Naive thymus-derived CD4-positive, alpha-beta T cell (primary cell): ENCODE measurements around the gene VDR. TPM values are rescaled to one million over a fixed set of nuclear protein-coding genes. Genes with fewer than 3 reads are reported as not detected.

ENCODE experiments used
- ATAC-seq: fragments of 150-1000 bp; cut with Tn5 transposase; 2 replicates; pipeline ENCODE4 v1.10.0; 2021; ENCODE audit warnings: mild to moderate bottlenecking, moderate library complexity
- CTCF ChIA-PET: fragments of 350-600 bp; sonication (Branson Sonifier 250); formaldehyde crosslinking; loops from one replicate; lab custom pipeline; 2021; ENCODE audit warnings: antibody characterized with exemption; lab: Charles Lee
- POLR2A ChIA-PET: fragments of 350-600 bp; sonication (Branson Sonifier 250); formaldehyde crosslinking; loops from one replicate; lab custom pipeline; 2021; ENCODE audit warnings: antibody characterized with exemption, inconsistent platforms; lab: Charles Lee
- DNase-seq, 9 donors: peaks; one replicate each; pipeline versions ENCODE4 v3.0.0 to v3.0.0-alpha.2; 2020 to 2022; ENCODE audit warnings: mixed read lengths in 1 of 9
- H3K27ac ChIP-seq: one replicate; pipeline ENCODE4 v1.7.0; 2013; ENCODE audit warnings: mild to moderate bottlenecking, low read depth, low read length, moderate library complexity
- H3K27me3 ChIP-seq, 2 donors: one replicate each; pipeline ENCODE4 v1.7.0; 2013; ENCODE audit warnings: low read length in 2 of 2, mild to moderate bottlenecking in 2 of 2, moderate library complexity in 2 of 2; ENCODE audit not compliant: control insufficient read depth in 2 of 2, insufficient read depth in 2 of 2
- H3K36me3 ChIP-seq, 3 experiments: 1 replicate in 2 of 3; 2 replicates in 1 of 3; pipeline ENCODE4 v1.7.0; 2013; ENCODE audit warnings: low read length in 3 of 3, mild to moderate bottlenecking in 3 of 3, moderate library complexity in 1 of 3; ENCODE audit not compliant: insufficient read depth in 3 of 3, control insufficient read depth in 2 of 3
- H3K4me1 ChIP-seq, 2 donors: one replicate each; pipeline ENCODE4 v1.7.0; 2013; ENCODE audit warnings: low read length in 2 of 2, mild to moderate bottlenecking in 2 of 2, moderate library complexity in 1 of 2; ENCODE audit not compliant: control insufficient read depth in 2 of 2, insufficient read depth in 2 of 2
- H3K4me3 ChIP-seq: 2 replicates; pipeline ENCODE4 v1.7.0; 2013; ENCODE audit warnings: mild to moderate bottlenecking, low read length
- H3K9me3 ChIP-seq, 3 experiments: 1 replicate in 2 of 3; 2 replicates in 1 of 3; pipeline ENCODE4 v1.7.0; 2013; ENCODE audit warnings: low read length in 3 of 3; ENCODE audit not compliant: control insufficient read depth in 2 of 3
- H3K27ac Mint-ChIP-seq, 9 donors: one replicate each; pipeline ENCODE4 v1.8.0; 2020 to 2022; ENCODE audit warnings: mixed read lengths in 9 of 9, mild to moderate bottlenecking in 8 of 9, moderate library complexity in 5 of 9, inconsistent platforms in 2 of 9
- H3K27me3 Mint-ChIP-seq, 5 donors: one replicate each; pipeline ENCODE4 v1.8.0; 2021 to 2022; ENCODE audit warnings: mixed read lengths in 5 of 5, mild to moderate bottlenecking in 1 of 5
- H3K36me3 Mint-ChIP-seq, 5 donors: one replicate each; pipeline ENCODE4 v1.8.0; 2020 to 2022; ENCODE audit warnings: mixed read lengths in 5 of 5, mild to moderate bottlenecking in 3 of 5, inconsistent platforms in 1 of 5
- H3K4me1 Mint-ChIP-seq, 7 donors: one replicate each; pipeline ENCODE4 v1.8.0; 2020 to 2022; ENCODE audit warnings: mixed read lengths in 7 of 7, mild to moderate bottlenecking in 3 of 7, inconsistent platforms in 1 of 7
- H3K4me3 Mint-ChIP-seq, 10 donors: one replicate each; pipeline ENCODE4 v1.8.0; 2020 to 2022; ENCODE audit warnings: mild to moderate bottlenecking in 10 of 10, mixed read lengths in 10 of 10, moderate library complexity in 6 of 10, inconsistent platforms in 2 of 10
- H3K9me3 Mint-ChIP-seq, 11 donors: one replicate each; pipeline ENCODE4 v1.8.0; 2020 to 2022; ENCODE audit warnings: mixed read lengths in 11 of 11, mild to moderate bottlenecking in 4 of 11, inconsistent platforms in 1 of 11, moderate library complexity in 1 of 11
- intact Hi-C, 2 donors: fragments of 100-400 bp; cut with micrococcal nuclease; formaldehyde crosslinking; loops; one replicate each; pipeline ENCODE4 v1.15.1; 2023
- polyA plus RNA-seq, 2 donors: library from polyadenylated mRNA; unstranded; fragments of 300-500 nt; fragmentation: Illumina TruSeq; gene quantifications; one replicate each; pipeline ENCODE4 v1.2.3, GENCODE V29; 2021
- total RNA-seq, 6 experiments: library from RNA in 5 of 6; stranded (reverse) in 5 of 6; gene quantifications; 1 replicate in 5 of 6; 2 replicates in 1 of 6; pipeline ENCODE4 v1.2.3 and lab custom pipeline; 2021 to 2026

The VDR gene
- total and polyA plus RNA-seq, 7 experiments from 2014 or later, result 0.11 to 82.6 (median 2.5) TPM

DNA sequence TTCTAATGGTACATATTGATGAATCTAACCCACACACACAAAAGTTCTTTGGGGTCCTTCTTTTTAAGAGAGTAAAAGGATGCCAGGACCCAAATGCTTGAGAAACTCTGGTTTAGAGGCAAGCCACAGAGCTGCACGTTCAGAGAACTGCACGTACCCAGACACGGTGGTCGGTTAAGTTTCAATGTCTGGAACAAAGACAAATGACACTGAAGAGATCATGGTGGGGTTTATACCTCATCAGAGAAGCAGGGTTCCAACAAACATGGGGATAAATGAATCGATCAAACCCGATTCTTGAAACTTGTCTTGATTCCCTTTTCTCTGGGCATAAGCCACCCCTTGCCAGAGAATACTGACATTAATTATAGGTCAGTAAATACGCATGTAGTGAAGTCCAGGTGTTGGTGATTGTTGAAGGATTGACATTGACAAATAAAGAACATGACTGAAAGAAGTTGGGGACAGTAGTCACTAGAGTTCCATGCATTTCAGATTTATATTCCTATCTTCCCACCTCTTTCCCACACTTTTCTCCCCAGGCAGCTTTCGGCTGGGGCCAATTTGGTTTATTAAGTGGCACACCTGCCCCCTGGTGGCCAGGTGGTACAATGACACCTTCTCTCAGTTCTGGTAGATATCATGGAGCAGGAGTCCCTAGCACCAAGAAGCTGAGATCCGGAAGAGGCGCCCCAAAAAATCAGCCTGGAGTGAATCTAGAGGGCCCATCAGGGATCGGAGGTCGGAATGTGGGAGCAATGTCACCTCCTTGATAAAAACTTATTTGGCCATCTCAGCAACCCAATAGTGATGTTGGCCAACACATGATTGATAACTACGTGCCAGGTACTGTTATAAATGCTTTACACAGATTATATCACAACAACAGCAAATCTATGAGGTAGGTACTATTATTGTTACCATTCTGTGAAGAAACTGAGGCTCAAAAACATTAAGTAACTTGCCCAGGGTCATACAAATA is 67.3 kb downstream of the VDR start:
- no peaks in the 10 kb centered on the region for H3K9me3 ChIP-seq
- ATAC-seq (peak; percentile 68), DNase-seq (peak; percentile 52 to 80 (median 65))
- intact Hi-C loops, result loop anchor here (1.0 to 5.0 kb wide), 18 partner anchors 13 to 328 kb away; partner anchors contain the start of gene SLC48A1 (in 1 of the 2)
- Mint-ChIP-seq H3K27ac (peak overlapping the region in 8 of 9 donors; percentile 35 to 97 (median 76)), H3K9me3 (no peaks in the 10 kb centered on the region), H3K36me3 (peaks cover 0 to 2% (median 0%) of the 10 kb centered on the region in 5 donors), H3K4me3 (no peak overlapping the region), H3K27me3 (no peaks in the 10 kb centered on the region), H3K4me1 (peaks cover 38 to 71% (median 55%) of the 10 kb centered on the region in 7 donors)
- no peak overlapping the region for H3K4me3 ChIP-seq
- H3K4me1 ChIP-seq, result peaks cover 19 to 52% of the 10 kb centered on the region in 2 donors
- H3K27me3 ChIP-seq, result no peaks in the 10 kb centered on the region
- CTCF ChIA-PET, result interaction anchor here (0.7 to 20.1 kb wide), 22 partner anchors 8 to 805 kb away, joined by 3 to 539 read pairs (median 4); partner anchors contain the start of genes HDAC7 and SLC48A1
- POLR2A ChIA-PET, result interaction anchor here (0.6 to 16.4 kb wide), 9 partner anchors 18 to 1011 kb away, joined by 3 to 364 read pairs (median 8); partner anchors contain the start of gene HDAC7
- no peaks in the 10 kb centered on the region for H3K36me3 ChIP-seq
- H3K27ac ChIP-seq, result no peak overlapping the region

DNA sequence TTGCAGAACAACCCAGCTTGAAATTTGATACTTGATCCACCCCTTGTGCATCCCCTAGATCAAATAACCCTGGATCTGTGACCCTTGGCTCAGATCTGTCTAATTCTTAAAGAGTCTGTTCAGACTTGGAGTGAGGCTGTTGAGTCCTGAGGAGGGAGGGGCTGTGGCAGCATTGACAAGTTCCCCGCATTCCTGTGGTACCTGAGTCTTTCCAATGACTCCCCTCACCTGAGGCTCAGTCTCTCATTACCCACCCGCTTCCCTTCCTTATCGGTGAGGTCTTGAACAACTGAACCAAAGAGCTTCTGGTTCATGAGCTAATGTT is 69.0 kb downstream of the VDR start:
- ChIA-PET CTCF (interaction anchor here (0.6 to 20.1 kb wide), 15 partner anchors 11 to 766 kb away, joined by 3 to 539 read pairs (median 5); partner anchors contain the start of genes HDAC7, SLC48A1 and TMEM106C), POLR2A (interaction anchor here (0.6 to 16.4 kb wide), 12 partner anchors 11 to 95 kb away, joined by 3 to 364 read pairs (median 4); partner anchors contain the start of gene HDAC7)
- DNase-seq, result no peak
- H3K27me3 Mint-ChIP-seq, result no peaks in the 10 kb centered on the region
- Histone ChIP-seq H3K4me3 (no peak overlapping the region), H3K36me3 (no peaks in the 10 kb centered on the region), H3K4me1 (peaks cover 23 to 68% of the 10 kb centered on the region in 2 donors), H3K27me3 (no peaks in the 10 kb centered on the region), H3K9me3 (no peaks in the 10 kb centered on the region), H3K27ac (peak overlapping the region; percentile 24)
- peaks cover 52 to 83% (median 71%) of the 10 kb centered on the region in 7 donors for H3K4me1 Mint-ChIP-seq
- intact Hi-C loops, result loop anchor here in 1 of 2 donors (5.0 kb wide), 1 partner anchor 183 kb away; no protein-coding TSS in a partner anchor
- H3K36me3 Mint-ChIP-seq, result no peaks in the 10 kb centered on the region
- H3K4me3 Mint-ChIP-seq, result peak overlapping the region in 2 of 10 donors; percentile 1 to 41
- H3K27ac Mint-ChIP-seq, result peak overlapping the region in 8 of 9 donors; percentile 39 to 97 (median 82)
- no peaks in the 10 kb centered on the region for H3K9me3 Mint-ChIP-seq
- no peak for ATAC-seq

DNA sequence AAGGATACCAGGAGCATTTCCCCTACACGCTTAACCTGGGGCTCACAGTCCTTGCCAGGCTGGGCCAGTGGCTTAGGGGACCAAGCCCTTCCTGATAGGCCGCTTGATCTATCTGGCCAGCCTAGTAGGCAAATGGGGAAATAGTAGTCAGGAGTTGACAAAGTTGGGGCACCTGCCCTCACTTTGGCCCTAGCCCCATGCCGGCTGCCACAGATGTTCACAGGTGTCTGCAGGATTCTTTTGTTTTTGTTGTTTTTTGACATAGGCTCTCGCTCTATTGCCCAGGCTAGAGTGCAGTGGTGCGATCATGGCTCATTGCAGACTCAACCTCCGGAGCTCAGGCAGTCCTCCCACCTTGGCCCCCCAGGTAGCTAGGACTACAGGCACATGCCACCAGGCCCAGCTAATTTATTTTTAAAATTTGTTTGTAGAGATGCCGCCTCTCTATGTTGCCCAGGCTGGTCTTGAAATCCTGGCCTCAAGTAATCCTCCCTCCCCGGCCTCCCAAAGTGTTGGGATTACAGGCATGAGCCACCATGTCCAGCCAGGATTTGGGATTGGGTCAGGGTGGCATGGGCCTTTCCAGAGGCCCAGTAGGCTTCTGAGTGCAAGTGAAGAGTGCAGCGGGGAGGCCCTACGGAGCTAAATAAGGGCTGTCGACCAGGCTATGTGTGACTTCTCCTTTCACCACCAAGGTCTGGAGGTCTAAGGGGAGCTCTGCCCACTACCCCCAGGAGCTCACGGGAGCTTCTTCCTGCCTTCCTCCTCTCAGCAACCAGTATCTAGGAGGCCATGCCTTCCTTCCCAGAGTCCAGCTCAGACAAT is 69.6 kb downstream of the VDR start:
- DNase-seq (no peak), ATAC-seq (no peak)
- H3K27me3 ChIP-seq, result no peaks in the 10 kb centered on the region
- peak overlapping the region; percentile 24 for H3K27ac ChIP-seq
- H3K4me1 ChIP-seq, result peaks cover 23 to 74% of the 10 kb centered on the region in 2 donors
- Mint-ChIP-seq H3K36me3 (peaks cover 0 to 3% (median 0%) of the 10 kb centered on the region in 5 donors), H3K27ac (peak overlapping the region; percentile 39 to 97 (median 90)), H3K4me3 (peak overlapping the region in 5 of 10 donors; percentile 1 to 80 (median 12)), H3K9me3 (no peaks in the 10 kb centered on the region), H3K4me1 (peaks cover 58 to 85% (median 77%) of the 10 kb centered on the region in 7 donors), H3K27me3 (no peaks in the 10 kb centered on the region)
- POLR2A ChIA-PET, result interaction anchor here (0.6 to 16.4 kb wide), 11 partner anchors 11 to 95 kb away, joined by 3 to 364 read pairs (median 4); partner anchors contain the start of gene HDAC7
- CTCF ChIA-PET, result interaction anchor here (1.0 to 20.1 kb wide), 16 partner anchors 10 to 128 kb away, joined by 3 to 539 read pairs (median 5); partner anchors contain the start of genes HDAC7, SLC48A1 and TMEM106C
- no peaks in the 10 kb centered on the region for H3K9me3 ChIP-seq
- H3K36me3 ChIP-seq, result no peaks in the 10 kb centered on the region
- no peak overlapping the region for H3K4me3 ChIP-seq
- intact Hi-C loops, result loop anchor here in 1 of 2 donors (5.0 kb wide), 1 partner anchor 183 kb away; no protein-coding TSS in a partner anchor

DNA sequence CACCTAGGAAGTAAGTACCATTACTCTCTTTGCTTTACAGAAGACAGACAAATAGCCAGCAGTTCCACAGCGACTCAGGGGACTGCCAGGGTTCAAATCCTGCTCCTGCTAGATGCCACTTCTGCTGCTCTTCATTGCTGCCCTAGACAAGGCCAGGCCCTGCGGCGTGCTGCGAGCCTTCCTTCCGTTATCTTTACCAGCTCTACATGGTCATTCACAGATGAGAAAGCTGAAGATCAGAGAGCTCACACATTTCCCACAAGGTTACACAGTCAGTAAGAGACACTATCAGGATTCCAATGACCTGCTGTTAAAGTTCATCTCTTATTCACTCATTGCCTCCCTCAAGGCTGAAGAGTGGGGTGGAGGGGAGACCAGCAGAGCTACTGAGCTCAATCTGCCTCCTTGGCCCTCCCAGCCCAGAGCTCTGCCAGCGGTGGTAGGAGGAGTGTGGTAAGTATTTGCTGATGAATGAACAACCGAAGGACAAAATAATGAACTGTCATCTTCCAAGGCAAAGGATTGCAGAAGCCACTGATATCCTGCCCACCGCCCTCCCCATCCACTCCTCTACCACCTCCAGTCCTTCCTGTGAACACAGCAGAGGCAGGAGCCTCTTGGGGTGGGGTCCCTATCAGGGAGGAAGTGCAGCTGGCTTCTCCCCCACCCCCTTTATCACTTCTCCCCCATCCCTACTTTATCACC is 70.4 kb downstream of the VDR start:
- Mint-ChIP-seq H3K36me3 (peaks cover 0 to 4% (median 0%) of the 10 kb centered on the region in 5 donors), H3K27ac (peak overlapping the region; percentile 83 to 97 (median 92)), H3K4me3 (peak overlapping the region in 9 of 10 donors; percentile 10 to 85 (median 64)), H3K27me3 (no peaks in the 10 kb centered on the region), H3K4me1 (peaks cover 61 to 90% (median 82%) of the 10 kb centered on the region in 7 donors), H3K9me3 (no peaks in the 10 kb centered on the region)
- Histone ChIP-seq H3K36me3 (no peaks in the 10 kb centered on the region), H3K9me3 (no peaks in the 10 kb centered on the region), H3K27me3 (no peaks in the 10 kb centered on the region), H3K4me3 (no peak overlapping the region), H3K4me1 (peaks cover 23 to 82% of the 10 kb centered on the region in 2 donors), H3K27ac (peak overlapping the region; percentile 8)
- ChIA-PET POLR2A (interaction anchor here (1.1 to 16.4 kb wide), 9 partner anchors 9 to 90 kb away, joined by 3 to 364 read pairs (median 5); partner anchors contain the start of gene HDAC7), CTCF (interaction anchor here (0.7 to 20.1 kb wide), 10 partner anchors 10 to 90 kb away, joined by 3 to 539 read pairs (median 8); partner anchors contain the start of genes HDAC7 and SLC48A1)
- DNase-seq (no peak), ATAC-seq (peak; percentile 1)
- intact Hi-C loops, result no loop called here

DNA sequence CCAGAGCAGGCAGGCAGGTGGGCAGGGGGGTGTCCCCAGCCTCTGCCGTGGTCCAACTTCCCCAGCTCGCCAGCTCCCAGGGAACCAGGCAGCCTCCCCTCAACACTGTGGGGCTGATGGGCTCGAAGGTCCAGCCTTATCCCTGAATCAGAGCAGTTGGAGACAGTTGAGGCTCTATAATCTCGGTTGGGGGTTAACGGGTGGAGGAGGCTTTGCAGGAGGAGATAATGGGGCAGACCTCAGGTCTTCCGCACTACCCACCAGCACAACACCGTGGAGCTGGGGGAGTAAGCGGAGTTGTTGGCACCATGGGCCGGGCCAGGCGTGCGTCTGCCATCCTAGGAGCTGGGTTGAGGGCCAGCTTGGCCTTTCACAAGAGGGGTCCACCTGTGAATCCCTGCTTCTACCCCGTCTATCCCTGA is 71.2 kb downstream of the VDR start:
- Histone ChIP-seq H3K4me1 (peaks cover 23 to 89% of the 10 kb centered on the region in 2 donors), H3K27ac (peak overlapping the region; percentile 69), H3K9me3 (no peaks in the 10 kb centered on the region), H3K36me3 (no peaks in the 10 kb centered on the region), H3K27me3 (no peaks in the 10 kb centered on the region), H3K4me3 (peak overlapping the region; percentile 31)
- Mint-ChIP-seq H3K9me3 (no peaks in the 10 kb centered on the region), H3K4me3 (peak overlapping the region; percentile 39 to 85 (median 76)), H3K27ac (peak overlapping the region; percentile 83 to 97 (median 92)), H3K4me1 (peaks cover 67 to 93% (median 89%) of the 10 kb centered on the region in 7 donors), H3K36me3 (peaks cover 0 to 5% (median 0%) of the 10 kb centered on the region in 5 donors), H3K27me3 (no peaks in the 10 kb centered on the region)
- DNase-seq (no peak), ATAC-seq (no peak)
- POLR2A ChIA-PET, result interaction anchor here (0.6 to 16.4 kb wide), 13 partner anchors 9 to 127 kb away, joined by 3 to 364 read pairs (median 5); partner anchors contain the start of genes HDAC7 and SLC48A1
- intact Hi-C loops, result loop anchor here (1.0 kb wide), 5 partner anchors 9 to 25 kb away; partner anchors contain the start of gene HDAC7 (in 1 of the 2)
- CTCF ChIA-PET, result interaction anchor here (0.7 to 20.1 kb wide), 14 partner anchors 9 to 120 kb away, joined by 3 to 539 read pairs (median 7); partner anchors contain the start of genes HDAC7 and SLC48A1
